GM18508 (cell line): ENCODE data around the gene NPAS1.
"Not testable (repeated sequence)": the region's sequence is repeated elsewhere in the genome, so short reads cannot be mapped to it uniquely, and the experiment has no call there.

Source experiments
- ATAC-seq: cut with Tn5 transposase; IDR thresholded peaks from one replicate; pipeline ENCODE4 v1.9.1; 2021; ENCODE audit warnings: moderate number of reproducible peaks; ENCODE audit not compliant: insufficient read depth, unreplicated experiment

Gene NPAS1

GRCh38 chr19:47073574-47073973 is 53.9 kb downstream of the NPAS1 start:
- ATAC-seq: no peak

GRCh38 chr19:47074621-47075020 is 55.0 kb downstream of the NPAS1 start:
- no peak for ATAC-seq

GRCh38 chr19:47075179-47075810 is 55.7 kb downstream of the NPAS1 start:
- ATAC-seq: no peak

- no peak for ATAC-seq
Observed at GRCh38 chr19:47075941-47076340, 56.3 kb downstream of the NPAS1 start.

GRCh38 chr19:47078351-47078750 is 58.7 kb downstream of the NPAS1 start:
- ATAC-seq: not testable (repeated sequence)

GRCh38 chr19:47081095-47081494 is 61.5 kb downstream of the NPAS1 start:
- no peak for ATAC-seq

GRCh38 chr19:47082493-47082892 is 62.9 kb downstream of the NPAS1 start:
- ATAC-seq: no peak

GRCh38 chr19:47084879-47085439 is 65.3 kb downstream of the NPAS1 start:
- no peak for ATAC-seq

GRCh38 chr19:47086280-47086679 is 66.6 kb downstream of the NPAS1 start:
- no peak for ATAC-seq

GRCh38 chr19:47089767-47090350 is 70.2 kb downstream of the NPAS1 start:
- no peak for ATAC-seq

- no peak for ATAC-seq
Observed at GRCh38 chr19:47093254-47093653, 73.6 kb downstream of the NPAS1 start.

GRCh38 chr19:47093841-47094240 is 74.2 kb downstream of the NPAS1 start:
- ATAC-seq: no peak

GRCh38 chr19:47094557-47095475 is 75.2 kb downstream of the NPAS1 start:
- no peak for ATAC-seq
